GM12801 (cell line): ENCODE data around the gene CAMK2A.

Source experiments
- CTCF ChIP-seq: IDR thresholded peaks from one replicate; pipeline ENCODE4 v1.5.1; 2011; ENCODE audit warnings: control low read depth; ENCODE audit not compliant: insufficient read length; ENCODE audit errors: extremely low read depth

Gene CAMK2A

GRCh38 chr5:150297934-150298595 lies 8.5 kb upstream of the CAMK2A start:
- TF ChIP-seq CTCF: no peak

- no peak for TF ChIP-seq CTCF
Measured at GRCh38 chr5:150297236-150297890, 7.8 kb upstream of the CAMK2A start.

GRCh38 chr5:150296496-150296895 lies 6.9 kb upstream of the CAMK2A start:
- no peak for TF ChIP-seq CTCF

- TF ChIP-seq CTCF: no peak
Measured at GRCh38 chr5:150295741-150296486, 6.3 kb upstream of the CAMK2A start.

GRCh38 chr5:150295172-150295634 lies 5.6 kb upstream of the CAMK2A start:
- TF ChIP-seq CTCF: no peak

GRCh38 chr5:150294551-150295071 lies 5.0 kb upstream of the CAMK2A start:
- TF ChIP-seq CTCF: no peak

- TF ChIP-seq CTCF: no peak
Measured at GRCh38 chr5:150293091-150293941, 3.7 kb upstream of the CAMK2A start.
